HG03342 (cell line): Measurements from ENCODE around the gene REXO1.

Source experiments
- ATAC-seq: cut with Tn5 transposase; IDR thresholded peaks from one replicate; pipeline ENCODE4 v1.9.1; 2021; ENCODE audit warnings: mild to moderate bottlenecking, moderate library complexity; ENCODE audit not compliant: unreplicated experiment

The REXO1 gene

DNA sequence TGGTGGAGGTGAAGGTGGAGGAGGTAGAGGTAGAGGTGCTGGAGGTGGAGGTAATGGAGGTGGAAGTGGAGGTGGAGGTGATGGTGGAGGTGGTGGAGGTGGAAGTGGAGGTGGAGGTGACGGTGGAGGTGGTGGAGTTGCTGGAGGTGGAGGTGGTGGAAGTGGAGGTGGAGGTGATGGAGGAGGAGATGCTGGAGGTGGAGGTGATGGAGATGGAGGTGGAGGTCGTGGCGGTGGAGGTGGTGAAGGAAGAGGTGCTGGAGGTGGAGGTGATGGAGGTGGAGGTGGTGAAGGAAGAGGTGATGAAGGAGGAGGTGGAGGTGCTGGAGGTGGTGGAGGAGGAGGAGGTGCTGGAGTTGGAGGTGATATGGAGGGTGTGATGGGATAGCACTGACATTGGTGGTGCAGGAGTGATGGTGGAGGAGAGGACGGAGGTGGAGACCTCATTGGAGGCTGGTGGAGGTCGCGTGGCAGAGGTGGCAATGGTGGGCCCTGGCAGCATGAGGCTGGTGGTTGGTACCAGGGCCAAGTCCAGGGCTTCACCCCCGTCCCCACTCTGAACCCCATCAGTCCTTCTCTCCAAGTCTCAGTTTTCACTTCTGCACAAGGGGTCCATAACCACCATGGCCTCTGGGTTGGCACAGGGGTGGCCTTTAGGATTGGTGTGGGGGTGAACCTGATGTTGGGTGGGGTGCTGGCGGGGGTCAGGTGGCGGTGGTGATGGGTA is 79.2 kb downstream of the REXO1 start:
- ATAC-seq: no peak

GRCh38 chr19:1768248-1768647 is 80.0 kb downstream of the REXO1 start:
- no peak for ATAC-seq

DNA sequence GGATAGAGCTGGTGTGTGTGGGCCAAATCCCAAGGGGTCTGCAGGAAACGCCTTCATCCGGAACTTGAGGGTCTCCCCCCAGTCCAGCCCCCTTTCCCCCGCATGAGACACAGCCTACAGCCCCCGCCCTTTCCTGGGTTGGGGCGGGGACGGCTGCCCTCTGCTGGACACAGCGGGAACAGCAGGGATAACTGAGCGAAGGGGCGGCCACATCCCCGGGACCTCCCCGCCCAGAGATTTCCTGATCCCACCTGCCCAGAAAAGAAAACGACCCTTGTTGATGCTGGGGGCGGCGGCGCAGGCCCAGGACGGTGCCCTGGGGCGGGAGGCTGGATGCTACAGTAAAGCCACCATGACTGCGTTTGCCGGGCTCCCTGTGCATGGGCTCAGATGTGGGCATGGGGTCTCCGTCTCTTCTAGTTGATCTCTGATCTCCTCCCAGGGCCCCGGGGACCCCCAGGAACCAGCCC is 80.8 kb downstream of the REXO1 start:
- no peak for ATAC-seq

DNA sequence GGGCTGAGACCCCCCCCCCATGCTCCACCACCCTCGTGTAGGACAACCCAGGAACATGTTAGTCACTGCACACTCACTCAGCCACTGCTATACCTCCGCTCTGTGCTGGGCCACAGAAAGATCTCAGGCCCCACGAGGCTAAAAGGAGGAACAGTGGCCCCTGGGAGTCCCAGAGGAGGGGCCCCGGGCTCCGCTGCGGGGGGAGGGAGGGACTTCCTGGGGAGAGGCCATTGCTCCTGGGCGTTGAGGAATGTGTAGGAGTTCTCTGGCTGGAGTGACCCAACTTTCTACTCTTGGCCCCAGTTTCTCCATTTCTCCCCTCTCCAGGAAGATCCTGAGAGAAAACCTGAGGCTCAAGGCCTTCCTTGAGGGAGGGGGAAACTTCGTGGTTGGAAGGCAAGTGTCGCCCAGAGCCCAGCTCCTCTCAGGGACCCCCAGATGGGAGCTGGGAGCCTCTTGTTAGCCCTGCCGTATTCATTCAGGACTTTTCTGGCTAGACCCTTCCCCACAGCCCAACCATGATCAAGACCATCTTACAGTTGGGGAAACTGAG is 81.4 kb downstream of the REXO1 start:
- no peak for ATAC-seq

DNA sequence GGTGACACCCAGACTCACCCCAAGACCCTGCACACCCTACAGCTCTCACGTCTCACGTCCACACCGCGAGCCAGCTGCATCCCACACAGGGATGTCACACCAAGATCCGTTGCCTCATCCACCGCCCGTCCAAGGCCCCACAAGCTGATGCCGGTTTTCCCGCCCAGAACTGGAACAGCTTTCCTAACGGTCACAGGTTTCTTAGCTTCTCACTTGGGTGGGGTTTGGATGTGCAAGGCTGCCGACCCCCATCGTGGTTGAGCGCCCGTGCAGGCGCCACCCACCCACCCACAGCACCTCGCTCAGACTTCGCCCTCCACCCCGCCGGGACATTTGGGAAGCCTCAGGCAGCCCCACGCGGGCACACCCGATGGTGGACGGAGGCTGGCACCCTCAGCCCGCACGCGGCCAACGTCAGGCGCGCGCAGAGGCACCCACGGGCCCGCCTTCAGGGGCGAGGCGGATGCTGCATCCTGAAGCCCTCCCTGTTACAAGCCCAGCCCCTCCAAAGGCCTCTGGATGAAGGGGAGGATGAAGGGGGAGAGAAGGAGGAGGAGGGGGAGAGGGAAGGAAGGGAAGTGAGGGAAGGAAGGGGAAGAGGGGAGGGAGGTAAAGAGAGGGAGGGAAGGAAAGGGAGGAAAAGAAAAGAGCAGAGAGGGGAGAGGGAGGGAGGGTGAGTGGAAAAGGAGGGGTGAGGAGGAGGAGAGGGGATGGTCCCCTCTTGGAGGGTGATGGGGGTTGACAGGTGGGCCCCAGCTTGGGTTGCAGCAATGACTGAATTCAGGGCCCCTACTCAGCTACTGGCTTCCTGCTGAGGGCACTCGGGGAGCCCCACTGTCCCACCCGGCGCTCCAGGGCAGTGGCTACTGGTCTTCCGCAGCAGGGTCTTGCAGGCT is 82.1 kb downstream of the REXO1 start:
- ATAC-seq: no peak
